Embryonic facial prominence (tissue), 1 donor: ENCODE results near the gene LRRC52.
"Not testable (repeated sequence)": the region's sequence is repeated elsewhere in the genome, so short reads cannot be mapped to it uniquely, and the experiment has no call there.

Source experiments
- DNase-seq: peaks from one replicate; pipeline ENCODE4 v3.0.0-alpha.2; 2016; ENCODE audit errors: extremely low spot score

Gene LRRC52

GRCh38 chr1:165580931-165581871, 37.4 kb downstream of the LRRC52 start:
- no peak for DNase-seq

DNA sequence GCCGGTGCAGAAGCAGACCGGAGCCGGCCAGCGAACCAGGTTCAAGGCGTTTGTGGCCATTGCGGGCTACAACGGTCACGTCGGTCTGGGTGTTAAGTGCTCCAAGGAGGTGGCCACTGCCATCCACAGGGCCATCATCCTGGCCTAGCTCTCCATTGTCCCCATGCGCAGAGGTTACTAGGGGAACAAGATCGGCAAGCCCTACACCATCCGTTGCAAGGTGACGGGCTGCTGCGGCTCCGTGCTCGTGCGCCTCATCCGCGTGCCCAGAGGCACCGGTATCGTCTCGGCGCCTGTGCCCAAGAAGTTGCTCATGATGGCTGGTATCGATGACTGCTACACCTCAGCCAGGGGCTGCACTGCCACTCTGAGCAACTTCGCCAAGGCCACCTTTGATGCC, 38.1 kb downstream of the LRRC52 start:
- no peak for DNase-seq

DNA sequence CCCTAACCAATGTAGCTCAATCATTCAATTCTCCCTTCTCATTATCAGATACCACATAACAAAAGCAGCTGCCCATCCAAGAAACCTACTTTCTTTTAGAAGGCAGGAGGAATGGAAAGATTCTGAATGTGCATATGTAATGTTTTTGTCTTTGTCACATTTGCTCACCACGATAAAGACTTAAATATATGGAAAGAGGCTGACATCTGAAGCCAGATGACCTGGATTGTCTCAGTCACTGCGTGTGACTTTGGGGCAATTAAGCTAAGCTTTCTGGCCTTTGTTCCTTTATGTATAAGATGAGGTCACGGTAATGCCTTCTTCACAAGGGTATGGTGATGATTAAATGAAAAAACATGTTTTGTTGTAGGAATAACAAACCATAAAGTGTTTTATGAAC, 42.6 kb downstream of the LRRC52 start:
- DNase-seq = no peak

DNA sequence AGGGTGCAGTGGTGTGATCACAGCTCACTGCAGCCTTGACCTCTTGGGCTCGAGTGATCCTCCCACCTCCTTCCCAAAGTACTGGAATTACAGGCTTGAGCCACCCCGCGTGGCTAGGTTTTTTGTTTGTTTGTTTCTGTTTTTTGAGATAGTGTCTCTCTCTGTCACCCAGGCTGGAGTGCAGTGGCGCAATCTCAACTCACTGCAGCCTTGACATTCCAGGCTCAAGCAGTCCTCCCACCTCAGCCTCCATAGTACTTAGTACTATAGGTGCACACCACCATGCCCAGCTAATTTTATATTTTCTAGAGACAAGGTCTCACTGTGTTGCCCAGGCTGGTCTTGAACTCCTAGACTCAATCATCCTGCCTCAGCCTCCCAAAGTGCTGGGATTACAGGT, 47.6 kb downstream of the LRRC52 start:
- not testable (repeated sequence) for DNase-seq

DNA sequence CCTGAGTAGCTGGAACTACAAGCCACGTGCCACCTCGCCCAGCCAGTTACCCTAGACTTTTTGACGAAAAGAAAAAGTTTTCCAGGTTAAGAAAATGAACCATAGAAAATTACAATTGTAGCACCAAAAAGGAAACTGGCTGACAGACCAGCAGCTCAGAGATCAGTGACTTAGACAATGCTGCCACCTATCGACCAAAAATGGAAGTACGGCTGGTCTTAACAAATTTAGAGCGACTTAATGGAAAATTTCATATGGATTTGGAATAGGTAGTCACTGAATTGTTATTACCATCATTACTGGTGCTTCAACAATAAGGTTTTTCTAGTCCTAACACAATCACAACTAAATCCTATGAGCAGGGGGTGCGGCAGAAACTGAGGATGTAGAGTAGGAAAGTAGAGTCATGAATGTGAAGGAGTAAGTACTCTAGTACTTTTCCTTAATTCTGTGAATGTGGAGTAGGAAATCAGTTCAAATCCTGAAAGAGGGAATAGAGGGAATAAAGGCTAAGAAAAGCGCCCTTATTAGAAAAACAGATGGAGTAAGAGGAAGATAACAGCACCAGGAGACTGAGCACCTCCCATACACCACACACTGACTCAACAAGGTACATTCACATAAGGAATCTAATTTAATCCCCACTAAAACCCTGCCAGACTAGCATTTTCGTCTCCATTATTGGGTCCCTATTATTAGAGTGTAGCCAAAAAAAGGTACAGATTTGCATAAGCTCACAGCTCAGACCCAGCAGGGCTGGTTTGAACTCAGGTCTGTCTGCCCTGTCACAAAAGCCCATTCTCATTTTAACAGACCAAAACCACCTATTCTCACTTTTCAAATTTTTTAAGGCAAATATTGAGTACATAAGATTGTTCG, 49.4 kb downstream of the LRRC52 start:
- DNase-seq = peak; percentile 71

DNA sequence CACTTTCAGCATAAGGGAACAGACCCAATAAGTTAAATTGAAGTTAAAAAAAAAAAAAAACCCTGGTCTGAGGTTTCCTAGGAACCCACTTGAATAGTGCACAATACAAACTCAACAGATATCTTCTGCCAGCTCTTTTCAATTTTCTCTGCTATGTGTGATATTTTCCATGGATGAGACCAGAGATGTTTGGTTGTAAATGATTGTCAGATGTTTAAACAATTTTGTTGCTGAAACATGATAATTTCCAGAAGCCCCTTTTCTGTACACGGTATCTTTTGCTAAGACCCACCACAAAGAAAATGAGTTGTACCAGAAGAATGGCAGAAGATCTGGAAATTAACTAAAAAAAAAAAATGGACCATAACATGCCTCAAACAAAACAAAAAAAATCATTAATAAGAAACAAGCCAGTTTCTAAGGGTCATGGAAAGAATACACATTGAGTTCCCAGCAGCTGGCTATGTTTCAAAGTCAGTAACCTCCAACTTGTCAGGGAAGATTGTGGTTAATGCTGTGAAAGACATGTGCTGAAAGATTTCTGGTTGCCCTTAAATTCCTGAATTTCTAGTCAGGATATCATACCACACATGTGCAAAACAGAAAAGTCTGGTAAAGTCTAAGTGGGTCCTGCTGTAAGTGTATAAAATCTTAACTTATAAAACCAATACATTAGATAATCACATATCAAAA, 51.6 kb downstream of the LRRC52 start:
- peak; percentile 68 for DNase-seq

GRCh38 chr1:165597883-165598675, 54.3 kb downstream of the LRRC52 start:
- peak; percentile 79 for DNase-seq

DNA sequence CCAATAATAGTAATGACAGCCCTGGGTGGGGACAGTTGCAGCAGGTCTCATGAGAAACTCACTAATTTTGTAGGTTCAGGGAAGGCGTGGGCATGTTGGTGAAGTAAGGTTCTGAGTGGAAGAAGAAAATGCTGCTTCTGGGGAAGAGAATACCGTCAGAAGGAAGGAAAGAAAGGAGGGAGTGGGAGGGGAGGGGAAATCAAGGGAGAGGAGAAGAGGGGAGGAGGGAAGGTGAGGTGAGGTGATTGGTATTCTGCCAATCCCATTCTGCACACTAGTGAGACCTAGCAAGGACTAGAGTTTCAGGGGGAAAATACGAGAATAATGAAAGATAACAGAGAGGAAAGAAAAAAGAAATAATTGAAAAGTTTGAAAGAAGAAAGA, 54.9 kb downstream of the LRRC52 start:
- DNase-seq = no peak

GRCh38 chr1:165600793-165601192, 57.0 kb downstream of the LRRC52 start:
- no peak for DNase-seq

GRCh38 chr1:165603810-165604209, 60.0 kb downstream of the LRRC52 start:
- no peak for DNase-seq

GRCh38 chr1:165605246-165605645, 61.4 kb downstream of the LRRC52 start:
- DNase-seq = no peak

- DNase-seq = not testable (repeated sequence)
Measured at GRCh38 chr1:165606676-165607075, 62.9 kb downstream of the LRRC52 start.

DNA sequence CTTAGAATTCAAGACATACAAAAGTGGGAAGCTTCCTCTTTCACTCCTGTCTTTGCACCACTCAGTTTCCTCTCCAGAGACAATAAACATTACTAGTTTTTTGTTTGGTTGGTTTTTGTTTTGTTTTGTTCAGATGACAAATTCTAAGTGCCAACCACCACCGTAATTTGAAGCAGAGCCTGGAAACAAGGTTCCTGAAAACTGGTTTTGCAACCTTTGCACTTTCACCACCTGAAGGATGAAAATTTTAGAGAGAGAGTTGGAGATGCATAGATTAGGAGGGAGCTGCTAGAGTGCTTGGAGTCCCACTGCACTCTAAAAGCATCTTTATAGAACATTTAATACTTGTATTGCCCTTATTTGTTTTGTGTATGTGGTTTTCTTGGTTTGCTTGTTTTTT, 67.1 kb downstream of the LRRC52 start:
- DNase-seq = no peak

GRCh38 chr1:165612062-165612461, 68.3 kb downstream of the LRRC52 start:
- no peak for DNase-seq
